H1 (cell line): ENCODE measurements around the gene SEMA3A. TPM values are rescaled to one million over a fixed set of nuclear protein-coding genes. Genes with fewer than 3 reads are reported as not detected.

Experiments
- ASH2L ChIP-seq: fragments of 200-600, 300-600 bp; sonication (generic); IDR thresholded peaks from one replicate; pipeline ENCODE4 v1.7.1; 2017; ENCODE audit warnings: low read length
- BACH1 ChIP-seq: IDR thresholded peaks from 2 replicates; pipeline ENCODE4 v1.6.1; 2012; ENCODE audit warnings: low read length, improper control_type of control experiment
- CBX5 ChIP-seq: fragments of 300-800, 300-1000 bp; sonication (generic); IDR thresholded peaks from 2 replicates; pipeline ENCODE4 v1.7.1; 2016; ENCODE audit warnings: antibody characterized with exemption, low read length, low read depth
- POU5F1 ChIP-seq: IDR thresholded peaks from 2 replicates; pipeline ENCODE4 v1.6.1; 2011; ENCODE audit warnings: low read depth, mild to moderate bottlenecking, low read length, moderate library complexity
- RFX5 ChIP-seq: IDR thresholded peaks from 2 replicates; pipeline ENCODE4 v1.6.1; 2011; ENCODE audit warnings: low read depth, low read length, improper control_type of control experiment, borderline replicate concordance
- RXRA ChIP-seq: IDR thresholded peaks from 2 replicates; pipeline ENCODE4 v1.6.1; 2011; ENCODE audit warnings: low read depth, mild to moderate bottlenecking, low read length, moderate library complexity; ENCODE audit not compliant: insufficient read depth
- SIX5 ChIP-seq: IDR thresholded peaks from 2 replicates; pipeline ENCODE4 v1.6.1; 2011; ENCODE audit warnings: mild to moderate bottlenecking, low read depth, low read length
- TAF1 ChIP-seq: IDR thresholded peaks from 2 replicates; pipeline ENCODE4 v1.6.1; 2011; ENCODE audit warnings: mild to moderate bottlenecking, low read depth, low read length
- polyA plus RNA-seq, 7 experiments: library from polyadenylated mRNA; depleted of rRNA in 3 of 7; stranded (reverse) in 5 of 7; unstranded in 2 of 7; fragments of >200 nt in 5 of 7; fragments of 200-250 nt in 2 of 7; gene quantifications; 1 replicate in 5 of 7; 2 replicates in 1 of 7; 4 replicates in 1 of 7; pipeline versions ENCODE4 v1.2.1 to v1.2.3, GENCODE V29; 2011 to 2013; ENCODE audit warnings: missing spikeins in 2 of 7, mixed read lengths in 2 of 7
- total RNA-seq: library from RNA; stranded (reverse); fragmentation: NEBNext Ultra II Directional; extraction: Animal tissue kit (Norgen Biotek cat#: 25700); gene quantifications from 2 replicates; pipeline ENCODE4 v1.2.1, GENCODE V29; 2021
- TF ChIP-seq, protein P1 (sequence below): fragments of 300-600 bp; sonication (generic); IDR thresholded peaks from 2 replicates; pipeline ENCODE4 v1.7.1; 2012; ENCODE audit warnings: low read length, moderate library complexity, mild to moderate bottlenecking, inconsistent platforms; ENCODE audit not compliant: insufficient replicate concordance

Gene SEMA3A
- total and polyA plus RNA-seq, 2 of the 8 experiments (the other 6 are each of a cell fraction or from before 2014, with no cell fraction given): 8.1 to 45.9 TPM

DNA sequence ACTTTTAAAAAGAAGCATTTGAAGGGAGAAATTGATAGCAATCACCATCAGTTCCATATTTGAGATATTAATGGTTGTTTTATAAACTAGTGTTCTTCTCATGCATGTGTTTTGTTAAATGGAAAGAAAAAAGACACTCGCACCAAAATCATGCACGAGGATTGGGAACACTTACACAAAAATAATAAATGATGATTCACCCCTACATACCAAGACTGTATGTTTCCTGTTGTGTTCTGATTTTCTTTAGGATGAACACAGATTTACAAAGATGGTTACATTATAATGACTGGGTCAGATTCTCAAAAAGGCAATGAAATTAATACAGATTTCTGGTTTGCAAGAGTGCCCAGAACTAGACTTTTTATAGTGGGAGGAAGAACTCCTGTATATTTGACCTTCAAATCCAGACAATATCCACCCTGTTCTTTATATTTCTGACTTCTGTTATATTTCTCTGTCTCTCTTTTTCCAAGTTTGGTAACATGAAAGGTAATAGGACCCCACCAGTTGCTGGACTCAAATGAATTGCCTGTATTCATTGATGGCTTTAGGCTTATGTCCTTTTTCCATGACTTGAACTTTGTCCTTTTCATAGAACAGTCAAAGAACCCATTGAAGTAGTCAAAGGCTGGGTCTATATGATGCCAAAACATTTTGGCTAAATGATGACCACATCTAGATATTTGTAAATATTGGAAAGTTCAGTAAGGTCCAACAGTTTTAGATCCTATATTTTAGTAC lies 54.4 kb downstream of the SEMA3A start (continued):
- TF ChIP-seq, protein P1, sequence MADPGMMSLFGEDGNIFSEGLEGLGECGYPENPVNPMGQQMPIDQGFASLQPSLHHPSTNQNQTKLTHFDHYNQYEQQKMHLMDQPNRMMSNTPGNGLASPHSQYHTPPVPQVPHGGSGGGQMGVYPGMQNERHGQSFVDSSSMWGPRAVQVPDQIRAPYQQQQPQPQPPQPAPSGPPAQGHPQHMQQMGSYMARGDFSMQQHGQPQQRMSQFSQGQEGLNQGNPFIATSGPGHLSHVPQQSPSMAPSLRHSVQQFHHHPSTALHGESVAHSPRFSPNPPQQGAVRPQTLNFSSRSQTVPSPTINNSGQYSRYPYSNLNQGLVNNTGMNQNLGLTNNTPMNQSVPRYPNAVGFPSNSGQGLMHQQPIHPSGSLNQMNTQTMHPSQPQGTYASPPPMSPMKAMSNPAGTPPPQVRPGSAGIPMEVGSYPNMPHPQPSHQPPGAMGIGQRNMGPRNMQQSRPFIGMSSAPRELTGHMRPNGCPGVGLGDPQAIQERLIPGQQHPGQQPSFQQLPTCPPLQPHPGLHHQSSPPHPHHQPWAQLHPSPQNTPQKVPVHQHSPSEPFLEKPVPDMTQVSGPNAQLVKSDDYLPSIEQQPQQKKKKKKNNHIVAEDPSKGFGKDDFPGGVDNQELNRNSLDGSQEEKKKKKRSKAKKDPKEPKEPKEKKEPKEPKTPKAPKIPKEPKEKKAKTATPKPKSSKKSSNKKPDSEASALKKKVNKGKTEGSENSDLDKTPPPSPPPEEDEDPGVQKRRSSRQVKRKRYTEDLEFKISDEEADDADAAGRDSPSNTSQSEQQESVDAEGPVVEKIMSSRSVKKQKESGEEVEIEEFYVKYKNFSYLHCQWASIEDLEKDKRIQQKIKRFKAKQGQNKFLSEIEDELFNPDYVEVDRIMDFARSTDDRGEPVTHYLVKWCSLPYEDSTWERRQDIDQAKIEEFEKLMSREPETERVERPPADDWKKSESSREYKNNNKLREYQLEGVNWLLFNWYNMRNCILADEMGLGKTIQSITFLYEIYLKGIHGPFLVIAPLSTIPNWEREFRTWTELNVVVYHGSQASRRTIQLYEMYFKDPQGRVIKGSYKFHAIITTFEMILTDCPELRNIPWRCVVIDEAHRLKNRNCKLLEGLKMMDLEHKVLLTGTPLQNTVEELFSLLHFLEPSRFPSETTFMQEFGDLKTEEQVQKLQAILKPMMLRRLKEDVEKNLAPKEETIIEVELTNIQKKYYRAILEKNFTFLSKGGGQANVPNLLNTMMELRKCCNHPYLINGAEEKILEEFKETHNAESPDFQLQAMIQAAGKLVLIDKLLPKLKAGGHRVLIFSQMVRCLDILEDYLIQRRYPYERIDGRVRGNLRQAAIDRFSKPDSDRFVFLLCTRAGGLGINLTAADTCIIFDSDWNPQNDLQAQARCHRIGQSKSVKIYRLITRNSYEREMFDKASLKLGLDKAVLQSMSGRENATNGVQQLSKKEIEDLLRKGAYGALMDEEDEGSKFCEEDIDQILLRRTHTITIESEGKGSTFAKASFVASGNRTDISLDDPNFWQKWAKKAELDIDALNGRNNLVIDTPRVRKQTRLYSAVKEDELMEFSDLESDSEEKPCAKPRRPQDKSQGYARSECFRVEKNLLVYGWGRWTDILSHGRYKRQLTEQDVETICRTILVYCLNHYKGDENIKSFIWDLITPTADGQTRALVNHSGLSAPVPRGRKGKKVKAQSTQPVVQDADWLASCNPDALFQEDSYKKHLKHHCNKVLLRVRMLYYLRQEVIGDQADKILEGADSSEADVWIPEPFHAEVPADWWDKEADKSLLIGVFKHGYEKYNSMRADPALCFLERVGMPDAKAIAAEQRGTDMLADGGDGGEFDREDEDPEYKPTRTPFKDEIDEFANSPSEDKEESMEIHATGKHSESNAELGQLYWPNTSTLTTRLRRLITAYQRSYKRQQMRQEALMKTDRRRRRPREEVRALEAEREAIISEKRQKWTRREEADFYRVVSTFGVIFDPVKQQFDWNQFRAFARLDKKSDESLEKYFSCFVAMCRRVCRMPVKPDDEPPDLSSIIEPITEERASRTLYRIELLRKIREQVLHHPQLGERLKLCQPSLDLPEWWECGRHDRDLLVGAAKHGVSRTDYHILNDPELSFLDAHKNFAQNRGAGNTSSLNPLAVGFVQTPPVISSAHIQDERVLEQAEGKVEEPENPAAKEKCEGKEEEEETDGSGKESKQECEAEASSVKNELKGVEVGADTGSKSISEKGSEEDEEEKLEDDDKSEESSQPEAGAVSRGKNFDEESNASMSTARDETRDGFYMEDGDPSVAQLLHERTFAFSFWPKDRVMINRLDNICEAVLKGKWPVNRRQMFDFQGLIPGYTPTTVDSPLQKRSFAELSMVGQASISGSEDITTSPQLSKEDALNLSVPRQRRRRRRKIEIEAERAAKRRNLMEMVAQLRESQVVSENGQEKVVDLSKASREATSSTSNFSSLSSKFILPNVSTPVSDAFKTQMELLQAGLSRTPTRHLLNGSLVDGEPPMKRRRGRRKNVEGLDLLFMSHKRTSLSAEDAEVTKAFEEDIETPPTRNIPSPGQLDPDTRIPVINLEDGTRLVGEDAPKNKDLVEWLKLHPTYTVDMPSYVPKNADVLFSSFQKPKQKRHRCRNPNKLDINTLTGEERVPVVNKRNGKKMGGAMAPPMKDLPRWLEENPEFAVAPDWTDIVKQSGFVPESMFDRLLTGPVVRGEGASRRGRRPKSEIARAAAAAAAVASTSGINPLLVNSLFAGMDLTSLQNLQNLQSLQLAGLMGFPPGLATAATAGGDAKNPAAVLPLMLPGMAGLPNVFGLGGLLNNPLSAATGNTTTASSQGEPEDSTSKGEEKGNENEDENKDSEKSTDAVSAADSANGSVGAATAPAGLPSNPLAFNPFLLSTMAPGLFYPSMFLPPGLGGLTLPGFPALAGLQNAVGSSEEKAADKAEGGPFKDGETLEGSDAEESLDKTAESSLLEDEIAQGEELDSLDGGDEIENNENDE: no peak
- TF ChIP-seq TAF1: no peak
- no peak for TF ChIP-seq BACH1
- TF ChIP-seq ASH2L: no peak
- no peak for TF ChIP-seq CBX5
- TF ChIP-seq RFX5: no peak
- no peak for TF ChIP-seq POU5F1
- TF ChIP-seq SIX5: no peak
- TF ChIP-seq RXRA: no peak
- TF ChIP-seq, all 59 proteins: peak for 0
